HL-60 (cell line): ENCODE data around the gene CPLX1.

ENCODE experiments used
- TF ChIP-seq, protein P1 (sequence below): IDR thresholded peaks from one replicate; pipeline ENCODE4 v1.5.1; 2011; ENCODE audit warnings: low read length, control low read depth, inconsistent platforms; ENCODE audit not compliant: insufficient read depth
- TF ChIP-seq, protein P2 (sequence below): IDR thresholded peaks from 2 replicates; pipeline ENCODE4 v1.6.1; 2012; ENCODE audit warnings: low read depth; ENCODE audit not compliant: insufficient replicate concordance

DNA sequence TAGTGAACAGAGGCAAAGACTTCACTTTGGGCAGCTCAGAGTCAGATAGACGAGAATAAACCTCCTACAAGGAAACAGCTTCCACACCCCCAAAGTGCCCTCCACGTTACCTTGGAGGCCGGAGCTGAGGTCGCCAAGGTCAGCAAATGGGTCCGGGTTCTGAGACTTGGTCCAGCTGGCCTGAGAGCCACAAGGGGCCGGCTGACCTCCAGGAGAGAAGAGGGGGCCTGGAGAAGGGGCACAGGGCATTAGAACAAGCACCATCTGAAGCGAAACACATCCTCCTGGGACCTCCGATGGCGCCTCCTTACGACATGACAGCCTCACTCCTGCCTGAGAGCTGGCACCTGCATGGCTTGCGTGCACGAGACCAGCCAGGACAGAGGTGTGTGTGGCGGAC lies 33.6 kb upstream of the CPLX1 start:
- TF ChIP-seq, protein P1, sequence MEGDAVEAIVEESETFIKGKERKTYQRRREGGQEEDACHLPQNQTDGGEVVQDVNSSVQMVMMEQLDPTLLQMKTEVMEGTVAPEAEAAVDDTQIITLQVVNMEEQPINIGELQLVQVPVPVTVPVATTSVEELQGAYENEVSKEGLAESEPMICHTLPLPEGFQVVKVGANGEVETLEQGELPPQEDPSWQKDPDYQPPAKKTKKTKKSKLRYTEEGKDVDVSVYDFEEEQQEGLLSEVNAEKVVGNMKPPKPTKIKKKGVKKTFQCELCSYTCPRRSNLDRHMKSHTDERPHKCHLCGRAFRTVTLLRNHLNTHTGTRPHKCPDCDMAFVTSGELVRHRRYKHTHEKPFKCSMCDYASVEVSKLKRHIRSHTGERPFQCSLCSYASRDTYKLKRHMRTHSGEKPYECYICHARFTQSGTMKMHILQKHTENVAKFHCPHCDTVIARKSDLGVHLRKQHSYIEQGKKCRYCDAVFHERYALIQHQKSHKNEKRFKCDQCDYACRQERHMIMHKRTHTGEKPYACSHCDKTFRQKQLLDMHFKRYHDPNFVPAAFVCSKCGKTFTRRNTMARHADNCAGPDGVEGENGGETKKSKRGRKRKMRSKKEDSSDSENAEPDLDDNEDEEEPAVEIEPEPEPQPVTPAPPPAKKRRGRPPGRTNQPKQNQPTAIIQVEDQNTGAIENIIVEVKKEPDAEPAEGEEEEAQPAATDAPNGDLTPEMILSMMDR: no peak
- TF ChIP-seq, protein P2, sequence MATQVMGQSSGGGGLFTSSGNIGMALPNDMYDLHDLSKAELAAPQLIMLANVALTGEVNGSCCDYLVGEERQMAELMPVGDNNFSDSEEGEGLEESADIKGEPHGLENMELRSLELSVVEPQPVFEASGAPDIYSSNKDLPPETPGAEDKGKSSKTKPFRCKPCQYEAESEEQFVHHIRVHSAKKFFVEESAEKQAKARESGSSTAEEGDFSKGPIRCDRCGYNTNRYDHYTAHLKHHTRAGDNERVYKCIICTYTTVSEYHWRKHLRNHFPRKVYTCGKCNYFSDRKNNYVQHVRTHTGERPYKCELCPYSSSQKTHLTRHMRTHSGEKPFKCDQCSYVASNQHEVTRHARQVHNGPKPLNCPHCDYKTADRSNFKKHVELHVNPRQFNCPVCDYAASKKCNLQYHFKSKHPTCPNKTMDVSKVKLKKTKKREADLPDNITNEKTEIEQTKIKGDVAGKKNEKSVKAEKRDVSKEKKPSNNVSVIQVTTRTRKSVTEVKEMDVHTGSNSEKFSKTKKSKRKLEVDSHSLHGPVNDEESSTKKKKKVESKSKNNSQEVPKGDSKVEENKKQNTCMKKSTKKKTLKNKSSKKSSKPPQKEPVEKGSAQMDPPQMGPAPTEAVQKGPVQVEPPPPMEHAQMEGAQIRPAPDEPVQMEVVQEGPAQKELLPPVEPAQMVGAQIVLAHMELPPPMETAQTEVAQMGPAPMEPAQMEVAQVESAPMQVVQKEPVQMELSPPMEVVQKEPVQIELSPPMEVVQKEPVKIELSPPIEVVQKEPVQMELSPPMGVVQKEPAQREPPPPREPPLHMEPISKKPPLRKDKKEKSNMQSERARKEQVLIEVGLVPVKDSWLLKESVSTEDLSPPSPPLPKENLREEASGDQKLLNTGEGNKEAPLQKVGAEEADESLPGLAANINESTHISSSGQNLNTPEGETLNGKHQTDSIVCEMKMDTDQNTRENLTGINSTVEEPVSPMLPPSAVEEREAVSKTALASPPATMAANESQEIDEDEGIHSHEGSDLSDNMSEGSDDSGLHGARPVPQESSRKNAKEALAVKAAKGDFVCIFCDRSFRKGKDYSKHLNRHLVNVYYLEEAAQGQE: no peak
